Peyer's patch (tissue), 4 donors: ENCODE results near the gene SHISA9. TPM values are rescaled to one million over a fixed set of nuclear protein-coding genes. Genes with fewer than 3 reads are reported as not detected.

ENCODE experiments used
- DNase-seq, 3 donors: peaks; one replicate each; pipeline ENCODE4 v3.0.0-alpha.2; 2017 to 2019
- H3K27ac ChIP-seq, 4 donors: fragments of 200-600 bp; sonication (generic); one replicate each; pipeline ENCODE4 v1.5.1; 2016 to 2019
- H3K27me3 ChIP-seq, 2 donors: fragments of 200-600 bp; sonication (generic); one replicate each; pipeline ENCODE4 v1.5.1; 2019
- H3K36me3 ChIP-seq, 3 donors: fragments of 200-600 bp; sonication (generic); one replicate each; pipeline ENCODE4 v1.5.1; 2016 to 2019
- H3K4me1 ChIP-seq, 4 donors: fragments of 200-600 bp; sonication (generic); one replicate each; pipeline ENCODE4 v1.5.1; 2016 to 2019
- H3K4me3 ChIP-seq, 4 donors: fragments of 200-600 bp; sonication (generic); 1 replicate in 3 of 4; 2 replicates in 1 of 4; pipeline ENCODE4 v1.5.1; 2016 to 2019; ENCODE audit warnings: mild to moderate bottlenecking in 1 of 4
- H3K9me3 ChIP-seq, 4 donors: fragments of 200-600 bp; sonication (generic); one replicate each; pipeline ENCODE4 v1.5.1; 2016 to 2019; ENCODE audit warnings: mild to moderate bottlenecking in 1 of 4
- POLR2A ChIP-seq, 2 donors: fragments of 450-650 bp; IDR thresholded peaks; one replicate each; pipeline ENCODE4 v1.5.1; 2017; ENCODE audit warnings: antibody characterized with exemption in 2 of 2, mild to moderate bottlenecking in 2 of 2, moderate library complexity in 2 of 2
- total RNA-seq, 4 donors: library from RNA; depleted of rRNA; stranded (reverse); fragments of >200 nt; gene quantifications; one replicate each; pipeline ENCODE4 v1.1.0, GENCODE V29; 2016
- TF ChIP-seq, protein P1 (sequence below), 6 experiments: fragments of 450-650 bp in 4 of 6; fragments of 200-600 bp in 2 of 6; sonication (generic) in 1 of 6; IDR thresholded peaks; one replicate each; pipeline ENCODE4 v1.5.1; 2017 to 2019; ENCODE audit warnings: antibody characterized with exemption in 6 of 6, mild to moderate bottlenecking in 3 of 6, moderate library complexity in 1 of 6

Gene SHISA9
- total RNA-seq, 4 donors from 2014 or later, result 0.66 TPM; not detected in 3

DNA sequence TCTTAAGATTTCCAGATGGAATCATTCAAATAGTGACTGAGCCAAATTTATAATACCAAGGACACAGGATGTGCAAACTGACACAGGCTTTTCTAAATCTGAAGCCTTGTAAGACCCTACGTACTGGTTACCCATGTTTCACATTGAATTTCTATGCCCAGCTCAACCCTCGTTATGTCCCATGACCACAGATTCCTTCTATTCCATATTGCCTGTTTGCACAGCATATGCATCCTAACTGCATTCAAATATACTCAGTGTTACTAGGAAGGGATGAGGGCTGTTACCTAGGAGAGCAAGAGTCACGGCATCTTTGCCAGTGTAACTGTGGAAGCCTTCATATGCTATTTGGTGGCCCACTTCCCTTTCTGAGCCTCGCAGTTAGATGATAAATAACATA lies 305.2 kb downstream of the SHISA9 start:
- H3K4me1 ChIP-seq, result no peaks in the 10 kb centered on the region
- no peak for DNase-seq
- no peaks in the 10 kb centered on the region for H3K36me3 ChIP-seq
- no peaks in the 10 kb centered on the region for H3K9me3 ChIP-seq
- no peak for TF ChIP-seq POLR2A (IDR thresholded peaks at IDR 0.05)
- TF ChIP-seq, protein P1, sequence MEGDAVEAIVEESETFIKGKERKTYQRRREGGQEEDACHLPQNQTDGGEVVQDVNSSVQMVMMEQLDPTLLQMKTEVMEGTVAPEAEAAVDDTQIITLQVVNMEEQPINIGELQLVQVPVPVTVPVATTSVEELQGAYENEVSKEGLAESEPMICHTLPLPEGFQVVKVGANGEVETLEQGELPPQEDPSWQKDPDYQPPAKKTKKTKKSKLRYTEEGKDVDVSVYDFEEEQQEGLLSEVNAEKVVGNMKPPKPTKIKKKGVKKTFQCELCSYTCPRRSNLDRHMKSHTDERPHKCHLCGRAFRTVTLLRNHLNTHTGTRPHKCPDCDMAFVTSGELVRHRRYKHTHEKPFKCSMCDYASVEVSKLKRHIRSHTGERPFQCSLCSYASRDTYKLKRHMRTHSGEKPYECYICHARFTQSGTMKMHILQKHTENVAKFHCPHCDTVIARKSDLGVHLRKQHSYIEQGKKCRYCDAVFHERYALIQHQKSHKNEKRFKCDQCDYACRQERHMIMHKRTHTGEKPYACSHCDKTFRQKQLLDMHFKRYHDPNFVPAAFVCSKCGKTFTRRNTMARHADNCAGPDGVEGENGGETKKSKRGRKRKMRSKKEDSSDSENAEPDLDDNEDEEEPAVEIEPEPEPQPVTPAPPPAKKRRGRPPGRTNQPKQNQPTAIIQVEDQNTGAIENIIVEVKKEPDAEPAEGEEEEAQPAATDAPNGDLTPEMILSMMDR (IDR thresholded peaks at IDR 0.05), result no peak
- H3K27ac ChIP-seq, result no peak overlapping the region
- H3K27me3 ChIP-seq, result no peaks in the 10 kb centered on the region
- no peak overlapping the region for H3K4me3 ChIP-seq

DNA sequence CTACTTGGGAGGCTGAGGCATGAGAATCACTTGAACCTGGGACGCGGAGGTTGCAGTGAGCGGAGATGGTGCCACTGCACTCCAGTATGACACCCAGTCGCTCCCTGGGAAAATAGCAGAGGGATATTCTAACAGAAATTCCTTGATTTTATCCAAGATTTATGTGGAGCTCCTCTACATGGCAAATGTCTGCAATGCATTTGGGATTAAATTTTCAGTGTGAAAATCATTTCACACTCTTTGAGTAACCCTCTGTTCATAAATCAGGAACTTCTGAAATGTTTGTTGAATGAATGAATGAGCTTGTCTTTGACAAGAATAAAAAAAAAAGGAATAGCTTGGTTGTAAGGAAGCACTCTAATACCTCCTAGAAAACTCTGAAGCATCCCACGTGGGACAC lies 305.8 kb downstream of the SHISA9 start:
- Histone ChIP-seq H3K4me3 (no peak overlapping the region), H3K27ac (no peak overlapping the region), H3K4me1 (no peaks in the 10 kb centered on the region), H3K36me3 (no peaks in the 10 kb centered on the region), H3K27me3 (no peaks in the 10 kb centered on the region), H3K9me3 (no peaks in the 10 kb centered on the region)
- no peak for TF ChIP-seq POLR2A (IDR thresholded peaks at IDR 0.05)
- TF ChIP-seq, protein P1 (IDR thresholded peaks at IDR 0.05), result no peak
- no peak for DNase-seq

DNA sequence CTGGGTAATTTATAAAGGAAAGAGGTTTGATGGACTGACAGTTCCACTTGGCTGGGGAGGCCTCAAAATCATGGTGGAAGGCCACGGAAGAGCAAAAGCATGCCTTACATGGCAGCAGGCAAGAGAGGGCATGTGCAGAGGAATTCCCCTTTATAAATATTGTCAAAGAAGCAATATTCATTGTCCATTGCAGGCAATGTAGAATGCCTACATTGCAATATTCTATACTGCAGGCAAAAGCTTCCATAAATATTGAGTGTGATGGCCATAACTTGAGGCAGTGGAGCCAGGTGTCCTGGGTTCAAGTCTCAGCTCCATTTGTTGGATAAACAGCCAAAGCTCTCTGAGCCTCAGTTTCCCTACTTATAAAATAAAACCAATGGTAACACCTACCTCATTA lies 322.3 kb downstream of the SHISA9 start:
- H3K36me3 ChIP-seq, result no peaks in the 10 kb centered on the region
- TF ChIP-seq, protein P1 (IDR thresholded peaks at IDR 0.05), result no peak
- no peak for TF ChIP-seq POLR2A (IDR thresholded peaks at IDR 0.05)
- H3K4me3 ChIP-seq, result no peak overlapping the region

DNA sequence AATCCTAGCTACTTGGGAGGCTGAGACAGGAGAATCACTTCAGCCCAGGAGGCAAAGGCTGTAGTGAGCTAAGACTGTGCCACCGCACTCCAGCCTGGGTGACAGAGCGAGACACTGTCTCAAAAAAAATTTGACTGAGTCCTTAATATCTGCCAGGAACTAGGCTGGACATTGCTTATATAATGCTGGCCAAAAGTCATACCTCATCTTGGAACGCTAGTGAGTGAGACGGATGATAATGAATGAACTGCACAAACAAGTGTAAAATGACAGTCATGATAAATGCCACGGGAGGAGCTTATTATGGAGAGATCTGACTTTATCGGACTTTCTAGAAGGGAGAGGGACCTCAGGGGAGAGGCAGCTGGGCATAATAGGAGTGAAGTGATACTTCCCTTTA lies 327.6 kb downstream of the SHISA9 start:
- Histone ChIP-seq H3K27ac (no peak overlapping the region), H3K4me1 (no peaks in the 10 kb centered on the region), H3K36me3 (no peaks in the 10 kb centered on the region), H3K4me3 (no peak overlapping the region), H3K9me3 (no peaks in the 10 kb centered on the region), H3K27me3 (no peaks in the 10 kb centered on the region)
- TF ChIP-seq POLR2A (IDR thresholded peaks at IDR 0.05), result no peak
- TF ChIP-seq, protein P1 (IDR thresholded peaks at IDR 0.05), result no peak
- DNase-seq, result no peak

More for the DNA sequence above, 322.3 kb downstream of the SHISA9 start:
- Histone ChIP-seq H3K4me1 (no peaks in the 10 kb centered on the region), H3K27ac (no peak overlapping the region), H3K9me3 (no peaks in the 10 kb centered on the region), H3K27me3 (no peaks in the 10 kb centered on the region)
- DNase-seq, result no peak

DNA sequence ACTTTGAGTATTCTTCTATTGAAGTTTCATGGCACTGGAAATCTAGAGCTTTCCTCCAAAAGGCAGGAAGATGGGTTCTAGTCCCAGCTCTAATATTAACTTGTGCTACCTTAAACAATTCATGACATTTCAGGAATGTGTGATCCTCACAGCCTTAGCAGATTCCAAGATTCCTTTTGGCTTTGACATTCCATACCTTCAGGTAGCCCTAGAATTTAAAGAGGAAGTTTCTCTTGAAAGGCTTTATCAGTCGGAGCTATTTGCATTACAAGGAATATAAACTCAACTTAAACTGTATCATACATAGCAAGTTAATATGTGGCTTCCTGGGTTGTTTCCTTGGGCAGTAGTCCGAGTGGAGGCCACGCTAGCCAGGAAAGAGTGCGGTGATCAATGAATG lies 330.0 kb downstream of the SHISA9 start:
- Histone ChIP-seq H3K4me1 (no peaks in the 10 kb centered on the region), H3K27ac (no peak overlapping the region), H3K9me3 (no peaks in the 10 kb centered on the region), H3K4me3 (no peak overlapping the region), H3K27me3 (no peaks in the 10 kb centered on the region), H3K36me3 (no peaks in the 10 kb centered on the region)
- no peak for DNase-seq
- no peak for TF ChIP-seq POLR2A (IDR thresholded peaks at IDR 0.05)
- TF ChIP-seq, protein P1 (IDR thresholded peaks at IDR 0.05), result no peak

DNA sequence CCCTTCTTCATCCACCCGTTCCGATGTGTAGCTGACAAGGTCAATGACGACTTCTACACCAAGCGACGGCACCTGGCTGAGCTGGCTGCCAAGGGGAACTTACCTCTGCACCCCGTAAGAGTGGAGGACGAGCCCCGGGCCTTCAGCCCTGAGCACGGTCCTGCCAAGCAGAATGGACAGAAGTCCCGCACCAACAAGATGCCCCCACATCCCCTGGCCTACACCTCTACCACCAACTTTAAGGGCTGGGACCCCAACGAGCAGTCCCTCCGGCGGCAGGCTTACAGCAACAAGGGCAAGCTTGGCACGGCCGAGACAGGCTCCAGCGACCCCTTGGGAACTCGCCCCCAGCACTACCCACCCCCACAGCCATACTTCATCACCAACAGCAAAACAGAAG lies 333.6 kb downstream of the SHISA9 start:
- TF ChIP-seq, protein P1 (IDR thresholded peaks at IDR 0.05), result no peak
- no peak for TF ChIP-seq POLR2A (IDR thresholded peaks at IDR 0.05)
- no peaks in the 10 kb centered on the region for H3K36me3 ChIP-seq
- H3K27me3 ChIP-seq, result no peaks in the 10 kb centered on the region
- no peaks in the 10 kb centered on the region for H3K9me3 ChIP-seq
- no peak overlapping the region for H3K27ac ChIP-seq
- no peak overlapping the region for H3K4me3 ChIP-seq
- DNase-seq, result no peak
- H3K4me1 ChIP-seq, result no peaks in the 10 kb centered on the region
